SKM-1 (cell line): Measurements from ENCODE around the gene GUSB.
"Not testable (repeated sequence)": the region's sequence is repeated elsewhere in the genome, so short reads cannot be mapped to it uniquely, and the experiment has no call there.

Source experiments
- DNase-seq: peaks from one replicate; lab custom pipeline; 2025; ENCODE audit not compliant: unreplicated experiment; lab: John Stamatoyannopoulos, UW

The GUSB gene

GRCh38 chr7:65975814-65976445 is 6.1 kb downstream of the GUSB start:
- DNase-seq, result no peak

- DNase-seq, result no peak
These were observed 7.1 kb downstream of the GUSB start for GRCh38 chr7:65974876-65975275.

- no peak for DNase-seq
These were observed 7.7 kb downstream of the GUSB start for GRCh38 chr7:65974191-65974801.

GRCh38 chr7:65972976-65973375 is 9.0 kb downstream of the GUSB start:
- no peak for DNase-seq

DNA sequence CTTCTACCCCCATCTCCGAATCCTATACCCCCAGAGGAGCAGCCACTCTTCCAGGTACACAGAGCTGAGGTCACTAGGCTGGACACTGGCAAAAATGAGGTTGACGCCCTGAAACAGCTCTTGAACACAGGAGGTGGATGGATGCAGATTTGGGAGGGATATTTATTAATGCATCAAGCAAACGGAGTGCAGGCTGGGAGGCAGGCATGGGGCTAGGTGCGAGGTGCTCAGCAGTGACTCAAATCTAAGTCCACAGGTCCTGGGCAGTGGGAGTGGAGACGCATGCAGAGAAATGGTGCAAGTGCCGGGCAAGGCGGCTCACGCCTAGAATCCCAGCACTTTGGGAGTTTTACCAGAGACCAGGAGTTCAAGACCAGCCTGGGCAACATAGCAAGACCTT is 11.0 kb downstream of the GUSB start:
- no peak for DNase-seq

- DNase-seq, result no peak
These were observed 13.5 kb downstream of the GUSB start for GRCh38 chr7:65968256-65969185.

GRCh38 chr7:65967361-65968155 is 14.5 kb downstream of the GUSB start:
- no peak for DNase-seq

DNA sequence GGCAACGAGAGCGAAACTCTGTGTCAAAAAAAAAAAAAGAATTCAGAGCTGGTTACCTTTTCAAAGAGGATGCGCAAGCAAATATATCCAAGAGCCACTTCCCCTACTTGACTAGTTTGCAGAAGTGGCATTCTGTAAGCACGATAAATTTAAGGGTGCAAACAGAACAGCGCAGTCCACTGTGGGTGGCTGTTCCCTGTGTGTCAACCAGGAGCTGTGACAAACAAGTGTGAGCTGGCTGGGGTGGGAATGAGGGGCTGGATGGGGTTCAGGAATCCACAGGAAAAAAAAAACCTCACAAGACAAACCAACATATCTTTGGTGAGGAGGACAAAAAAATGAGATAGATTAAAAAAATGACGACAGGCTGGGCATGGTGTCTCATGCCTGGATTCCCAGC is 15.9 kb downstream of the GUSB start:
- DNase-seq, result no peak

- not testable (repeated sequence) for DNase-seq
These were observed 17.3 kb downstream of the GUSB start for GRCh38 chr7:65964671-65965070.

GRCh38 chr7:65962033-65962432 is 20.0 kb downstream of the GUSB start:
- DNase-seq, result no peak

GRCh38 chr7:65960351-65961074 is 21.5 kb downstream of the GUSB start:
- no peak for DNase-seq

- DNase-seq, result no peak
These were observed 26.3 kb downstream of the GUSB start for GRCh38 chr7:65955718-65956117.

DNA sequence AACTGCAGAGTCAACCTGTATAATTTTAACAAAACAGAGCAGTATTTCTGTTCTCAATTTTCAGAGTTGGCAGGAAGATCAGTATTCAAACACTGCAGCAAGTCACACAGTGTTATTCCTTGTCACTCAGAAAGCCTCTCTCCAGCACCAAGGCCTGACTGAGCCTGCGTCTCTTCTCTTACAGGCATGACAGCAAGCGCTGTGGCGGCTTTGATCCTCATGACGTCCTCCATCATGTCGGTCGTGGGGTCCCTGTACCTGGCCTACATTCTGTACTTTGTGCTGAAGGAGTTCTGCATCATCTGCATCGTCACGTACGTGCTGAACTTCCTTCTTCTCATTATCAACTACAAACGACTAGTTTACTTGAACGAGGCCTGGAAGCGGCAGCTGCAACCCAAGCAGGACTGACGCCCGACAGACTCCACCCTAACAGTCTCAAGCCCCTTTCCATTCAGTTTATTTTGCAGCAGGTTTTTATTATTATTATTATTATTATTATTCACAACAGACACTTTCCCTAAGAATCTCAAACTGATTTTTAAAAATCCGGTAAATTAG is 28.0 kb downstream of the GUSB start:
- no peak for DNase-seq

GRCh38 chr7:65953001-65953720 is 28.9 kb downstream of the GUSB start:
- no peak for DNase-seq

DNA sequence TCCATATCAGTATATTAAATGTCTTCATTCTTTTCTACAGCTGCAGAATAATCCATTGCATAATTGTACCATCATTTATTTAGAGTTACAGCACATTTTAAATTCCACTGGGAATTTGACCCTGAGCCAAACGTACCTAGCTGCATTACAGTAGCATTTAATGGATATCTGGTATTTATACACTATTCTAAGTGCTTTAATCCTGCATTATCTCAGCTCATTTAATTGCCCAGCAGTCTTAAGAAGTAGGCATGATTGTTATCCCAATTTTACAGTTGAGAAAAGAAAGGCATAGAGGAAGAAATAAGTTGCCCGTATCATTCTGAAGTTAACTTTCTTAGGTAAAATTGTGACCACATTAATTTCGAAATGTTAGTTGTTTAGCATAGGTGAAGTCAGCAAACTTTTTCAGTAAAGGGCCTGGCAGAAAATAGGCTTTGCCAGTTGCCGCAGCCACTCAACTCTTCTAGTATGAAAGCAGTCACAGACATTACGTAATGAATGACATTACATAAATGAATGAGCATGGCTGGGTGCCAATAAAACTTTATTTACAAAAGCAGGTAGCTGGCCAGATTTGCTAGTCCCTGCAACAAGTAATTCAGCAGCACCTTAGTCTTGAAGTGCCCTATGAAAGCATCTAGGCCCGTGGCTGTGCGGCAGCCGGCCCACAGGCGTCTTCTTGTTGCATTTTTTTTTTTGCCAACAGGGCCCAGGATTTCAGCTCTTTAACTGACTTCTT is 30.0 kb downstream of the GUSB start:
- no peak for DNase-seq

DNA sequence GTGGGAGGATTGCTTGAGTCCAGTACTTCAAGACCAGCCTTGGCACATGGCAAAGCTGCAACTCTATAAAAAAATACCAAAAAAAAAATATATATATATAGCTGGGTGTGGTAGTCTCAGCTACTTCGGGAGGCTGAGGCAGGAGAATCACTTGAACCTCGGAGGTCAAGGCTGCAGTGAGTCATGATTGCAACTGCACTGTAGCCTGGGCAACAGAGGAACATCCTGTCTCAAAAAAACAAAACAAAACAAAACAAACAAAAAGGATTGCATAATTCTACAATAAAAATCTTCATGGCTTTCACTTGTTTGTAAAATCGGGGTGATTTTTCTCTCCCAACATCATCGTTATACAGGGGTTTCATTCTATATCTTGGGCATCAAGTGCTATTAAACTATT is 35.1 kb downstream of the GUSB start:
- no peak for DNase-seq

- DNase-seq, result not testable (repeated sequence)
These were observed 36.2 kb downstream of the GUSB start for GRCh38 chr7:65945787-65946186.

DNA sequence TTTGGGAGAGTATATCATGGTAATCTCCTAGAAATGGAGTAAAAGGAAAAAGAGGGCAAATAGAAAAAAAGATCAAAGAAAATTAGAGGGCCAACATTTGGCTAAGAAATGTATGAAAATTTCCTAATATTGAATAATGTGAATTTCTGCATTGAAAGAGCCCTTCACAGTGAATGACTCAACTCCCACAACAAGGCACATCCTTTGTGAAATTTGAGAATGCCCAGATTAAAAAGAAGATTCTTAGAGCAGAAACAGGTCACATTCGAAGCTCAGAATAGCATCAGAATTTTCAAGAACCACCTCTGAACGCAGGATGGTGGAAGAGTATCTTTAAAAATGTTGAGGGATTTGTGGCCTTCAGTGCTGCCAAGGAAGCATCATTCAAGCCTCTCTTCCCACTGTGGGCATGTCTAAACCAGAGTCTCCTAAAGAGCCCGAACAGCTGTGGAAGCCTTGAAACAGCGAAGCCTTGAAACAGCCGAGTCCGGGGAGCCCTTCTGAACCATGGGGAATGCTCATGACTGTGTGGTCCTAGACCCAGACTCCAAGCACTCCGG is 43.6 kb downstream of the GUSB start:
- no peak for DNase-seq

DNA sequence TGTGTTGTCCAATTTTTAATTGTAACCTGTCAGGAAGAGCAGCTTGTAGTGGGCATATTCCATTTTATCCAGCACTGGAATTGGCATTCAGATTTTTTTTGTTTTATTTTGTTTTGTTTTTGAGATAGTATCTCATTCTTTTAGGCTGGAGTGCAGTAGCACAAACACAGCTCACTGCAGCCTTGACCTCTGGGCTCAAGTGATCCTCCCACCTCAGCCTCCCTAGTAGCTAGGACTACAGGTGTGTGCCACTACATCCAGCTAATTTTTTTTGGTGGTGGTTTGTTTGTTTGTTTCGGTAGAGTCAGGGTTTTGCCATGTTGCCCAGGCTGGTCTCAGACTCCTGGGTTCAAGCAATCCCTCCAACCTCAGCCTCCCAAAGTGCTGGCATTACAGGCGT is 44.7 kb downstream of the GUSB start:
- no peak for DNase-seq
